Caco-2 (cell line): Measurements from ENCODE around the gene STRN3. TPM values are rescaled to one million over a fixed set of nuclear protein-coding genes. Genes with fewer than 3 reads are reported as not detected.

ENCODE experiments used
- BruUV-seq: library from RNA; stranded (reverse); fragments of 400-500 nt; replicated peaks from 2 replicates; lab custom pipeline; 2021; lab: Mats Ljungman, UMichigan
- CTCF ChIA-PET: fragments of 300-600 bp; sonication (Branson Sonifier 250); formaldehyde crosslinking; loops from one replicate; lab custom pipeline; 2022; ENCODE audit warnings: antibody characterized with exemption; lab: Charles Lee
- POLR2A ChIA-PET: fragments of 300-600 bp; sonication (Branson Sonifier 250); formaldehyde crosslinking; loops from one replicate; lab custom pipeline; 2022; ENCODE audit warnings: antibody characterized with exemption; lab: Charles Lee
- DNase-seq, 2 experiments: peaks; one replicate each; pipeline versions ENCODE4 v3.0.0 to v3.0.0-alpha.2; 2020 to 2022
- H3K27me3 ChIP-seq: replicated peaks from 2 replicates; pipeline ENCODE4 v1.6.0; 2011; ENCODE audit warnings: low read length; ENCODE audit not compliant: control insufficient read depth, insufficient read depth
- H3K36me3 ChIP-seq: 2 replicates; pipeline ENCODE4 v1.5.1; 2011; ENCODE audit warnings: low read length; ENCODE audit not compliant: control insufficient read depth, insufficient read depth
- H3K4me1 ChIP-seq: fragments of 250-450 bp; sonication (Bioruptor Pico); 2 replicates; pipeline ENCODE4 v1.5.1; 2020; ENCODE audit warnings: mild to moderate bottlenecking
- H3K4me3 ChIP-seq: 2 replicates; pipeline ENCODE4 v1.5.1; 2011; ENCODE audit warnings: low read depth, mild to moderate bottlenecking, control low read depth, low read length
- H3K9me3 ChIP-seq: fragments of 250-450 bp; sonication (Bioruptor Pico); 2 replicates; pipeline ENCODE4 v1.5.1; 2020; ENCODE audit warnings: mild to moderate bottlenecking, moderate library complexity
- H3K27ac Mint-ChIP-seq: one replicate; pipeline ENCODE4 v1.8.0; 2022; ENCODE audit warnings: mixed read lengths; ENCODE audit not compliant: unreplicated experiment
- H3K27me3 Mint-ChIP-seq: one replicate; pipeline ENCODE4 v1.8.0; 2022; ENCODE audit warnings: mixed read lengths; ENCODE audit not compliant: insufficient read depth, unreplicated experiment
- H3K36me3 Mint-ChIP-seq: one replicate; pipeline ENCODE4 v1.8.0; 2022; ENCODE audit warnings: mild to moderate bottlenecking, mixed read lengths; ENCODE audit not compliant: insufficient read depth, unreplicated experiment
- H3K4me1 Mint-ChIP-seq: one replicate; pipeline ENCODE4 v1.8.0; 2022; ENCODE audit warnings: low read depth, mixed read lengths; ENCODE audit not compliant: unreplicated experiment
- H3K4me3 Mint-ChIP-seq: one replicate; pipeline ENCODE4 v1.8.0; 2022; ENCODE audit warnings: mild to moderate bottlenecking, moderate library complexity, mixed read lengths; ENCODE audit not compliant: unreplicated experiment
- H3K9me3 Mint-ChIP-seq: one replicate; pipeline ENCODE4 v1.8.0; 2022; ENCODE audit warnings: mixed read lengths; ENCODE audit not compliant: unreplicated experiment
- CTCF ChIP-seq, 2 experiments: fragments of 200-600 bp in 1 of 2; IDR thresholded peaks; 1 replicate in 1 of 2; 2 replicates in 1 of 2; pipeline versions ENCODE4 v1.5.1 to v1.8.0; 2011 to 2022; ENCODE audit warnings: antibody characterized with exemption in 1 of 2, control low read depth in 1 of 2, inconsistent platforms in 1 of 2, low read depth in 1 of 2, low read length in 1 of 2, mild to moderate bottlenecking in 1 of 2, moderate library complexity in 1 of 2; ENCODE audit not compliant: insufficient read depth in 1 of 2, severe bottlenecking in 1 of 2, unreplicated experiment in 1 of 2
- intact Hi-C: fragments of 100-400 bp; cut with micrococcal nuclease; formaldehyde crosslinking; loops from one replicate; pipeline ENCODE4 v1.10.0; 2022; ENCODE audit not compliant: unreplicated experiment
- total RNA-seq: library from RNA; stranded (reverse); gene quantifications from 2 replicates; pipeline ENCODE4 v1.2.3, GENCODE V29; 2022

STRN3 gene
- total RNA-seq, 1 experiment from 2014 or later = 38.0 TPM

- BruUV-seq = no TSS peak
- CTCF ChIA-PET = no interaction called here
- POLR2A ChIA-PET = no interaction called here
- Mint-ChIP-seq H3K36me3 (peaks cover 32% of the 10 kb centered on the region), H3K4me3 (no peak overlapping the region), H3K9me3 (no peaks in the 10 kb centered on the region), H3K27ac (no peak overlapping the region), H3K27me3 (no peaks in the 10 kb centered on the region), H3K4me1 (peaks cover 19% of the 10 kb centered on the region)
- no peak for TF ChIP-seq CTCF (IDR thresholded peaks at IDR 0.05; ENCODE audit: insufficient read depth in 1 of 2, low read depth in 1 of 2, low read length in 1 of 2, severe bottlenecking in 1 of 2, unreplicated experiment in 1 of 2)
- Histone ChIP-seq H3K4me3 (no peak overlapping the region), H3K36me3 (no peaks in the 10 kb centered on the region), H3K27me3 (no peaks in the 10 kb centered on the region), H3K9me3 (no peaks in the 10 kb centered on the region), H3K4me1 (0 out of 2 replicates have a peak, but pooled peaks cover 3% of the 10 kb centered on the region)
- DNase-seq = no peak
- intact Hi-C loops = no loop called here
Observed at GRCh38 chr14:30960216-30960615, 66.0 kb downstream of the STRN3 start.

GRCh38 chr14:30958555-30959407 lies 67.4 kb downstream of the STRN3 start:
- no peak overlapping the region for H3K27ac Mint-ChIP-seq

More at GRCh38 chr14:30958555-30959407, 67.4 kb downstream of the STRN3 start:
- Histone ChIP-seq H3K27me3 (no peaks in the 10 kb centered on the region), H3K36me3 (no peaks in the 10 kb centered on the region), H3K4me1 (0 out of 2 replicates have a peak, but pooled peaks cover 3% of the 10 kb centered on the region), H3K4me3 (no peak overlapping the region), H3K9me3 (no peaks in the 10 kb centered on the region)
- intact Hi-C loops = no loop called here
- Mint-ChIP-seq H3K4me3 (no peak overlapping the region), H3K9me3 (no peaks in the 10 kb centered on the region), H3K27me3 (no peaks in the 10 kb centered on the region), H3K4me1 (peaks cover 19% of the 10 kb centered on the region), H3K36me3 (peaks cover 20% of the 10 kb centered on the region)
- no TSS peak for BruUV-seq
- ChIA-PET POLR2A (no interaction called here), CTCF (no interaction called here)
- DNase-seq = no peak
- no peak for TF ChIP-seq CTCF (IDR thresholded peaks at IDR 0.05; ENCODE audit: insufficient read depth in 1 of 2, low read depth in 1 of 2, low read length in 1 of 2, severe bottlenecking in 1 of 2, unreplicated experiment in 1 of 2)
